GM23248 (cell line): ENCODE data around the gene ZNF552.
"Not testable (repeated sequence)": the region's sequence is repeated elsewhere in the genome, so short reads cannot be mapped to it uniquely, and the experiment has no call there.

Experiments used
- EZH2 ChIP-seq: fragments of 200-600 bp; sonication (generic); IDR thresholded peaks from 2 replicates; pipeline ENCODE4 v1.6.1; 2018; ENCODE audit warnings: antibody characterized with exemption, mild to moderate bottlenecking; ENCODE audit not compliant: insufficient read depth, poor library complexity, severe bottlenecking
- EZH2phosphoT487 ChIP-seq: fragments of 200-600 bp; sonication (generic); IDR thresholded peaks from 2 replicates; pipeline ENCODE4 v1.6.1; 2018; ENCODE audit warnings: antibody characterized with exemption, moderate library complexity, mild to moderate bottlenecking, low read depth; ENCODE audit not compliant: insufficient read depth

GRCh38 chr19:57862351-57862750 is 47.6 kb upstream of the ZNF552 start:
- TF ChIP-seq EZH2, EZH2phosphoT487: not testable (repeated sequence)
